K562 (cell line): ENCODE data around the gene COX6A2. TPM values are rescaled to one million over a fixed set of nuclear protein-coding genes. Genes with fewer than 3 reads are reported as not detected.

ENCODE experiments used
- ATAC-seq: fragments of 200-7000 bp; cut with Tn5 transposase; 3 replicates; pipeline ENCODE4 v1.9.1; 2020; ENCODE audit warnings: moderate library complexity
- BruUV-seq: library from RNA; stranded (reverse); fragments of 400-500 nt; replicated peaks from 2 replicates; lab custom pipeline; 2021; lab: Mats Ljungman, UMichigan
- CTCF ChIA-PET: fragments of 300-600 bp; formaldehyde crosslinking; extraction: SDS; loops from one replicate; lab custom pipeline; 2021; ENCODE audit warnings: low intra/inter-chr PET ratio; lab: Yijun Ruan, JAX
- POLR2A ChIA-PET: fragments of 300-600, 350-650 bp; sonication (Branson Sonifier 250); formaldehyde crosslinking; extraction: SDS; loops from one replicate; lab custom pipeline; 2021; ENCODE audit warnings: antibody characterized with exemption, inconsistent platforms; lab: Yijun Ruan, JAX
- DNase-seq, 4 experiments: peaks; one replicate each; pipeline versions ENCODE4 v3.0.0 to v3.0.0-alpha.2; 2011 to 2018; ENCODE audit warnings: low spot score in 3 of 4, mixed read lengths in 3 of 4; ENCODE audit errors: extremely low read depth in 1 of 4
- FAIRE-seq: peaks from 2 replicates; lab custom pipeline; 2011; peaks lifted over from hg19 to GRCh38; lab: Jason Lieb, UNC
- H2AFZ ChIP-seq: 2 replicates; pipeline ENCODE4 v1.6.0; 2011; ENCODE audit warnings: low read depth, low read length, control low read depth, inconsistent platforms
- H3K27ac ChIP-seq: fragments of 200-600 bp; 3 replicates; pipeline ENCODE4 v1.8.0; 2011; ENCODE audit warnings: low read depth, mild to moderate bottlenecking, control low read depth, inconsistent platforms, low read length, moderate library complexity, mixed read lengths; ENCODE audit errors: extremely low read depth
- H3K27me3 ChIP-seq, 2 experiments: fragments of 300-600 bp in 1 of 2; 2 replicates in 1 of 2; 3 replicates in 1 of 2; pipeline versions ENCODE4 v1.6.0 to v1.8.0; 2011; ENCODE audit warnings: inconsistent platforms in 2 of 2, low read length in 2 of 2, mild to moderate bottlenecking in 1 of 2, mixed read lengths in 1 of 2, moderate library complexity in 1 of 2; ENCODE audit not compliant: control insufficient read depth in 2 of 2, insufficient read depth in 2 of 2
- H3K36me3 ChIP-seq: fragments of 300-600 bp; 3 replicates; pipeline ENCODE4 v1.8.0; 2011; ENCODE audit warnings: mild to moderate bottlenecking, low read length, inconsistent platforms; ENCODE audit not compliant: control insufficient read depth, insufficient read depth
- H3K4me1 ChIP-seq, 2 experiments: fragments of 200-600 bp in 1 of 2; replicated peaks in 1 of 2; 2 replicates in 1 of 2; 3 replicates in 1 of 2; pipeline versions ENCODE4 v1.5.1 to v1.8.0; 2011; ENCODE audit warnings: inconsistent platforms in 2 of 2, low read length in 2 of 2, mild to moderate bottlenecking in 1 of 2, mixed read lengths in 1 of 2, moderate library complexity in 1 of 2; ENCODE audit not compliant: control insufficient read depth in 2 of 2, insufficient read depth in 2 of 2
- H3K4me2 ChIP-seq: 2 replicates; pipeline ENCODE4 v1.6.1; 2011; ENCODE audit warnings: low read length, control low read depth, inconsistent platforms, mixed read lengths; ENCODE audit not compliant: insufficient read depth
- H3K4me3 ChIP-seq: fragments of 200-600 bp; sonication (generic), shearing (Covaris generic); 2 replicates; pipeline ENCODE4 v1.5.1; 2016; ENCODE audit warnings: control low read depth, inconsistent platforms
- H3K79me2 ChIP-seq: fragments of 200-600 bp; 3 replicates; pipeline ENCODE4 v1.8.0; 2011; ENCODE audit warnings: low read length, inconsistent platforms; ENCODE audit not compliant: control insufficient read depth, insufficient read depth
- H3K9ac ChIP-seq, 2 experiments: 2 replicates each; pipeline versions ENCODE4 v1.6.0 to v1.6.1; 2011; ENCODE audit warnings: low read depth in 2 of 2, low read length in 2 of 2, control low read depth in 1 of 2, inconsistent platforms in 1 of 2, mild to moderate bottlenecking in 1 of 2, mixed read lengths in 1 of 2; ENCODE audit not compliant: insufficient read depth in 1 of 2
- H3K9me1 ChIP-seq: one replicate; pipeline ENCODE4 v1.6.0; 2011; ENCODE audit warnings: inconsistent platforms, mild to moderate bottlenecking, low read length, moderate library complexity; ENCODE audit not compliant: control insufficient read depth, insufficient read depth
- H3K9me3 ChIP-seq: replicated peaks from 2 replicates; pipeline ENCODE4 v1.5.1; 2011; ENCODE audit warnings: low read depth, low read length, inconsistent platforms; ENCODE audit not compliant: control insufficient read depth, insufficient read depth
- H4K20me1 ChIP-seq: replicated peaks from 2 replicates; pipeline ENCODE4 v1.6.1; 2011; ENCODE audit warnings: low read length, inconsistent platforms, mixed read lengths; ENCODE audit not compliant: control insufficient read depth, insufficient read depth
- E2F3 ChIP-seq: fragments of 250-450 bp; sonication (Bioruptor Pico); IDR thresholded peaks from 2 replicates; pipeline ENCODE4 v1.4.0; 2020; ENCODE audit warnings: mild to moderate bottlenecking
- ELF4 ChIP-seq: fragments of 450-650 bp; formaldehyde crosslinking; IDR thresholded peaks from 2 replicates; pipeline ENCODE4 v1.4.0; 2022; ENCODE audit warnings: missing genetic modification characterization
- GATA2 ChIP-seq: sonication (generic); formaldehyde crosslinking; IDR thresholded peaks from 2 replicates; pipeline ENCODE4 v1.4.0; 2020; ENCODE audit warnings: mild to moderate bottlenecking, missing genetic modification reagents
- GTF3C2 ChIP-seq: IDR thresholded peaks from 3 replicates; pipeline ENCODE4 v1.6.1; 2011; ENCODE audit warnings: borderline replicate concordance, mild to moderate bottlenecking, moderate library complexity; ENCODE audit not compliant: insufficient read length; ENCODE audit errors: extremely low read depth
- HDAC2 ChIP-seq: fragments of 450-650 bp; IDR thresholded peaks from 2 replicates; pipeline ENCODE4 v1.6.1; 2016; ENCODE audit warnings: mild to moderate bottlenecking
- KAT2B ChIP-seq: IDR thresholded peaks from one replicate; pipeline ENCODE4 v1.6.1; 2012; ENCODE audit warnings: low read depth, mild to moderate bottlenecking, control low read depth, inconsistent platforms, low read length, moderate library complexity
- NCOA1 ChIP-seq: fragments of 450-650 bp; IDR thresholded peaks from 2 replicates; pipeline ENCODE4 v1.6.1; 2016; ENCODE audit warnings: low read depth
- PRDM10 ChIP-seq: fragments of 450-650 bp; IDR thresholded peaks from 2 replicates; pipeline ENCODE4 v1.6.1; 2018; ENCODE audit not compliant: partially characterized antibody
- RAD21 ChIP-seq, 2 experiments: fragments of 250-450 bp in 1 of 2; fragments of 450-650 bp in 1 of 2; sonication (Bioruptor Pico) in 1 of 2; formaldehyde crosslinking in 1 of 2; IDR thresholded peaks in 1 of 2; conservative IDR thresholded peaks in 1 of 2; 2 replicates each; pipeline versions ENCODE4 v1.4.0 to v1.8.0; 2020 to 2022; ENCODE audit warnings: mild to moderate bottlenecking in 2 of 2, moderate library complexity in 1 of 2
- RBM25 ChIP-seq: fragments of 200-400 bp; formaldehyde crosslinking; IDR thresholded peaks from 2 replicates; pipeline ENCODE4 v1.6.1; 2018; ENCODE audit warnings: low read length, low read depth, moderate library complexity; ENCODE audit not compliant: severe bottlenecking
- SMARCA4 ChIP-seq: fragments of 450-650 bp; IDR thresholded peaks from 2 replicates; pipeline ENCODE4 v1.6.1; 2016
- SMARCA5 ChIP-seq: fragments of 450-650 bp; IDR thresholded peaks from 2 replicates; pipeline ENCODE4 v1.6.1; 2016
- TBP ChIP-seq: optimal IDR thresholded peaks from 2 replicates; pipeline ENCODE3; 2011; ENCODE audit warnings: low read depth, low read length, improper control_type of control experiment
- ZFP1 ChIP-seq: fragments of 450-650 bp; formaldehyde crosslinking; IDR thresholded peaks from 2 replicates; pipeline ENCODE4 v1.4.0; 2020; ENCODE audit warnings: mild to moderate bottlenecking, mixed read lengths
- WGBS: fragments of 100-300 bp; shearing (Covaris generic); methylation state at CpG from one replicate; pipeline ENCODE4 v1.1.6; 2016; ENCODE audit warnings: low coverage, mixed read lengths; ENCODE audit not compliant: insufficient coverage; ENCODE audit errors: missing lambda C conversion rate; 5-methylcytosine and 5-hydroxymethylcytosine counted together
- in situ Hi-C: fragments of 300-500 bp; cut with MboI; formaldehyde crosslinking; loops from 4 replicates; pipeline ENCODE4 v1.15.0; 2018; ENCODE audit warnings: inconsistent platforms, mixed read lengths
- intact Hi-C: fragments of 100-400 bp; cut with micrococcal nuclease; formaldehyde crosslinking; loops from 2 replicates; pipeline ENCODE4 v1.14.2; 2022
- polyA plus RNA-seq, 8 experiments: library from polyadenylated mRNA; depleted of rRNA in 4 of 8; stranded (reverse) in 5 of 8; unstranded in 3 of 8; fragments of >200 nt; fragmentation: Nextera tagmentation in 2 of 8; fragmentation: Illumina TruSeq in 1 of 8; extraction: Ambion mirVana in 2 of 8; extraction: Trizol in 1 of 8; gene quantifications; 2 replicates each; pipeline versions ENCODE4 v1.2.1 to v1.2.3, GENCODE V29; 2011 to 2014; ENCODE audit warnings: inconsistent platforms in 1 of 8, missing spikeins in 1 of 8
- total RNA-seq, 7 experiments: library from RNA; depleted of rRNA in 6 of 7; stranded (reverse); fragments of >200 nt in 6 of 7; fragmentation: Illumina TruSeq in 2 of 7; extraction: Trizol in 2 of 7; gene quantifications; 2 replicates each; pipeline versions ENCODE4 v1.2.1 to v1.2.3, GENCODE V29; 2011 to 2021; ENCODE audit warnings: low replicate concordance in 1 of 7
- TF ChIP-seq, protein P1 (sequence below), 2 experiments: fragments of 450-650 bp; conservative IDR thresholded peaks; 2 replicates each; pipeline ENCODE4 v1.6.1; 2017; ENCODE audit warnings: mild to moderate bottlenecking in 2 of 2, moderate library complexity in 2 of 2

The COX6A2 gene
- total and polyA plus RNA-seq, 9 of the 15 experiments (the other 6 are each of a cell fraction or from before 2014, with no cell fraction given) = not detected

GRCh38 chr16:31460582-31461002 is 32.4 kb upstream of the COX6A2 start:
- Histone ChIP-seq H3K27me3 (no peaks in the 10 kb centered on the region), H3K4me2 (peak overlapping the region; percentile 92), H4K20me1 (peaks cover 4% of the 10 kb centered on the region), H3K79me2 (peaks cover 48% of the 10 kb centered on the region), H3K4me1 (peaks cover 18 to 47% of the 10 kb centered on the region in 2 experiments), H2AFZ (peak overlapping the region; percentile 86), H3K9me1 (no peaks in the 10 kb centered on the region), H3K36me3 (peaks cover 51% of the 10 kb centered on the region; the same call in 2 of the 3 replicates), H3K9me3 (no peaks in the 10 kb centered on the region), H3K9ac (peak overlapping the region in 1 of 2 experiments; percentile 78; a peak in 2 of 4 replicates), H3K4me3 (peak overlapping the region; percentile 83), H3K27ac (peak overlapping the region; percentile 99)
- FAIRE-seq = peak; percentile 78
- intact Hi-C loops (no loop called here), in situ Hi-C loops (no loop called here)
- BruUV-seq = TSS peak; percentile 68
- DNase-seq = peak in 2 of 4 experiments; percentile 9 to 67
- ATAC-seq = no peak
- ChIA-PET CTCF (interaction anchor here (0.6 to 1.0 kb wide), 3 partner anchors 237 to 460 kb away, joined by 3 read pairs; no protein-coding TSS in a partner anchor), POLR2A (interaction anchor here (0.6 to 1.9 kb wide), 14 partner anchors 9 to 678 kb away, joined by 3 to 15 read pairs (median 4); partner anchors contain the start of genes FUS and RUSF1)
- 34% methylated on average over 8 of the region's 8 CpGs for WGBS
- TF ChIP-seq E2F3 (CRISPR knock-in tag) = 0 out of 2 replicates have a peak, but pooled peaks have one; percentile 29
- TF ChIP-seq KAT2B = no peak
- TF ChIP-seq PRDM10 = no peak
- TF ChIP-seq SMARCA4 = peak; percentile 18; the same call in 1 of the 2 replicates
- peak; percentile 50 to 56 for TF ChIP-seq RAD21 (CRISPR knock-in tag; conservative IDR thresholded peaks at IDR 0.05 in 1 of 2, IDR thresholded peaks at IDR 0.05 in 1 of 2)
- no peak for TF ChIP-seq GTF3C2
- TF ChIP-seq, protein P1, sequence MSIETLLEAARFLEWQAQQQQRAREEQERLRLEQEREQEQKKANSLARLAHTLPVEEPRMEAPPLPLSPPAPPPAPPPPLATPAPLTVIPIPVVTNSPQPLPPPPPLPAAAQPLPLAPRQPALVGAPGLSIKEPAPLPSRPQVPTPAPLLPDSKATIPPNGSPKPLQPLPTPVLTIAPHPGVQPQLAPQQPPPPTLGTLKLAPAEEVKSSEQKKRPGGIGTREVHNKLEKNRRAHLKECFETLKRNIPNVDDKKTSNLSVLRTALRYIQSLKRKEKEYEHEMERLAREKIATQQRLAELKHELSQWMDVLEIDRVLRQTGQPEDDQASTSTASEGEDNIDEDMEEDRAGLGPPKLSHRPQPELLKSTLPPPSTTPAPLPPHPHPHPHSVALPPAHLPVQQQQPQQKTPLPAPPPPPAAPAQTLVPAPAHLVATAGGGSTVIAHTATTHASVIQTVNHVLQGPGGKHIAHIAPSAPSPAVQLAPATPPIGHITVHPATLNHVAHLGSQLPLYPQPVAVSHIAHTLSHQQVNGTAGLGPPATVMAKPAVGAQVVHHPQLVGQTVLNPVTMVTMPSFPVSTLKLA (conservative IDR thresholded peaks at IDR 0.05) = no peak
- peak; percentile 78 for TF ChIP-seq RBM25
- no peak for TF ChIP-seq TBP
- TF ChIP-seq NCOA1 = no peak
- TF ChIP-seq ELF4 (CRISPR knock-in tag) = 0 out of 2 replicates have a peak, but pooled peaks have one; percentile 10
- TF ChIP-seq SMARCA5 = 0 out of 2 replicates have a peak, but pooled peaks have one; percentile 65
- 0 out of 2 replicates have a peak, but pooled peaks have one; percentile 18 for TF ChIP-seq ZFP1 (CRISPR knock-in tag)
- TF ChIP-seq GATA2 (CRISPR knock-in tag) = no peak
- TF ChIP-seq HDAC2 = no peak
